NCI-H524 (cell line): ENCODE results near the gene PRSS56.

Experiments used
- DNase-seq, 2 experiments: peaks; one replicate each; lab custom pipeline; 2025; lab: John Stamatoyannopoulos, UW

The PRSS56 gene

DNA sequence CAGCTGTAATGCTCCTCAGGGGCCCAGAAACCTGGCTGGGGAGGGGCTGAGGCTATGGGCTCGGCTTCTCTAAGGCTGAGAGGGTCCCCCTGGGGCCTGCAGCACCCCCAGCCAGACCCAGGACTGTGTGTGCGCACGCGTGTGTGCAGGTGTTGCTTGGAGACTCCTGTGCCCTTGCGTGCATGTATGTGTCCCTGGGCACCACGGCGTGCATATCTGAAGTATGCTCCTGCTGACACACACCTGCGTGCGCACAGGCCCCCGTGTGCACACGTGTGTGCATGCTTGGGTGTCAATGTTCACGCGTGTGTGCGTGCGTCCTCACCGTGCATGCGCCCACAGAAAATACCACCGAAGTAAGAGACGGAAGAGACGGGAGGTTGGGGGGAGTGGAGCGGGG lies 17.7 kb upstream of the PRSS56 start:
- no peak for DNase-seq

DNA sequence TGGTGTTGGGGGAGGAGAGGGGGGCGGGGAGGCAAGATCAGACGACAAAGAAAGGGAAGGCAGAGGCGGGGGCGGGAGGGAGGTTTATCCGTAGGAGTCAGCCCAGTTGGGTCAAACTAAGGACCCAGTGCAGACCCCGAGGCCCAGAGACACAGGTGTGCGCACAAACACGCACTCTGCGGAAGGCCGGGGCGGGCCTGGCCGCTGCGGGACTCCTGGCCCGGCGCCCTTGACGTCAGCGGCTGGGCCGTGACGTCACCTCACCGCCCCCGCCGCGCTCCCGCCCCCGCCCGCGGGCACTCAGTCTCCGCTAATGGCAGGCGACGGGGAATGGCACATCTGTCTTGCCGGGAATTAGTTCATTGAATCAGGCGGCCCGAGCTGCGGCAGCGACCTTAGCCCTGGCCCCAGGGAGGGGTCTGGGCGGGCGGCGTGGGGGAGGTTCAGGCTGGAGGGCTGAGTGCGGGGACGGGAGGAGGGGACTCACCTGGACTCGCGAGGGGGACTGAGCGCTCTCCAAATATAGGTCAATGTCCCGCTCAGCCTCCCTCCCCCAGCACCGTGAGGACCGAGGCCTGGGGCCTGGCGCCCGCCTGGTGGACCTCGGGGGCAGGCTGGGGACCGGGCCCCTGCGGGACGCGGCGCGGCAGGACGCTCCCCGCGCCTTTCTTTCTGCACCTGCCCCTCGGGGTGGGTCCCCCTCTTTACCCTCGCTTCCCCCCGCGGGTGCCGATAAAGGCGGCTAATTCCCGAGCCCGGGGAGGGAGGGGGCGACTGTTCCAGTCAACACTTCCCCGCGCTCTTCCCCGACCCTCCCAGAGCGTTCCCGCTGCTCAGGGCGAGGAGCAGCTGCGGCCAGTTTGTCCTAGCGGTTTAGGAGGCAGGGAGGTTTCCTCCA lies 17.0 kb upstream of the PRSS56 start:
- peak; percentile 14 to 45 for DNase-seq

DNA sequence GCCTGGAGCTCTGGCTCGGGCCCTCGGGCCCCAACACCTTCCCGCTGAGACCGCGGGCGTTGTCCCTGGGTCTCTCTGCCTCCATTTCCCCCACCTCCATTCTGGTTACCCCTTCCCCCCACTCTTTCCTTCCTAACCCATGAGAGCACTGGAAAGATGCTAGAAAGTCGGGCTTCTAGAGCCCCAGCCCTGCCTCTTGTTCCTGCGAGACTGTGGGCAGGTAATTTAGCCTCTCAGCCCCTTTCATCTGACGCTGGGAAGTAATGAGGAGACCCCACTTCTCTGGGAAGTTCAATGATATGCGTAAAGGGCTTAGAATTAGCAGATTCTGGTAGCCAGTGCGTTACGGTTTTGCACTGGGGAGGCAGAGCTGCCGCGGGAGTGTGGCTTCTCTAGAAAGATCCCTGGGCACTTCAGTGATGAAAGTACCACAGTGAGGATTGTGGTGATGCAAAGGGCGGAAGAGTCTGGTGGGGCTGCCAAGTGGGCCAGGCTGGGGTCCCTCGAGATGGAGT lies 16.3 kb upstream of the PRSS56 start:
- DNase-seq: no peak

DNA sequence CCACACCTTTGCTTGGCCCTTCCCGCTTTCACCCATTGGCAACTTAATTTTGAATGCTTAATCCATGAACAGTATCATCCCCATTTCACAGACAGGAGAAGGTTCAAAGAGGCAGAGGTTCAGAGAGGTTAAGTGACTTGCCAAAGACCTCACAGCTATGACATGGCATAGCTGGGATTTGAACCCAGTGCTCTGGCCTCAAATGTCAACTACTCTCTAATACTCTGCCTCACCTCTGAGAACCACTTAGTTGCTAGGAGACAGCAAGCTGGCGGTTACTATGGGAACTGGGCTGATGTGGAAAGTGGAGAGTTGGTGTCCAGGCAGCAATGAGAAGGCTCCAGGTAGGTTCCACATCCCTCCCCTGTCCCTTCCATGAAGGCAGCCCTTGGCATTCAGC lies 15.8 kb upstream of the PRSS56 start:
- peak; percentile 22 to 62 for DNase-seq

DNA sequence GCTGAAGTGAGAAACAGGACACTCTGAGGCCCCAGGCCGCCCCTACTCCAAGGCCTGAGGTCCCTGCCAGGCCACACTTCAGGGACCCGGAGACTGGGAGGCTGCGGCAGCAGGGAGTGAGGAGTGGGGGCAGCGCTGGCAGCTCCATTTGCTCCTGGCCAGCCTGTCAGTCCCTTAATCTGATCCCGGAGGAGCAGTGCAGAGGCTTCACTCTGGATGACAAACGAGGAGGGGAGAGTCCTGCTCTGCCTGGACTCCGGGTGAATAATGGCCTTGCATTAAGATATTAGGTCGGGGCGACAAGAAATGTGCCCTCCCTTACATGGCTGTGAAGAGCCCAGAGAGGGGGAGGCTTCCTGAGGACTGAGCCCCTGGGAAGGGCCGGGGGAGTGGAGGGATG lies 14.3 kb upstream of the PRSS56 start:
- DNase-seq: no peak

DNA sequence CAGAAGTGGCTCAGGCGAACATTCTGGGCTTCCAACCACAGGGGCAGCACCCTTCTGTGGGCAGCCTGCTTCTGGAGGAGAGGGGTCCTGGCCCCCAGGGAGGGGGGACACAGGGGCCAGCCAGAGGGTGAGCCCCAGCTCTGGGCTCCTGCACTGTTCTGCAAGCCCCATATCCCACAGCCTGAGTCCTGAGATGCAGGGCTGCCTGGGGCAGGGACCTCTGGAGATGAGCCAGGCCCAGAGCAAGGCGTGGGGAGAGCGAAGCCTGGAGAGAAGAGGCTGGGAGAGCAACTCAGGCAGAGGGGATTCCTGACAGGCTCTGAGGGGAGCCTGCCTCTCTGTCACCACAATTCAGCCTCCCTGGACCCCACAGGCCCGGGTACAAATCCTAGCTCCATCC lies 13.5 kb upstream of the PRSS56 start:
- DNase-seq: no peak

DNA sequence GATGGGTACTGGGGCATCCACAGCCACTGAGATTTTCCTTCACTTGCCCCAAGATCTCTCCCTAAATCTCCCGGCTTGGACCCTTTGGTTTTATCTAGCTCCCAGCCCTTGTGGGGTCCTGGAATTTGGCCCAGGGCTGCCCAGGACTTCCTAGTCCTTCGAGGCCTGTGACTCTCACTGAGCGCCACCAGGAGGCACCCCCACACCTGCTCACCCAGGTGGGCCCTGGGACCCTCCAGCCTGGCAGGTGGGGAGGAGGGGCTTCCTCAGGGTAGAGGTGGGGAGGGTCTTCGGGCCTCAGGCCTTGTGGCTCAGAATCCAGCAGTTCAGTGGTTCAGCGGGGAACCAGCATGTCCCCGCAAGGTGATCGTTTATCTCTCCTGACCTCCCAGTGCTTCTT lies 11.9 kb upstream of the PRSS56 start:
- no peak for DNase-seq

DNA sequence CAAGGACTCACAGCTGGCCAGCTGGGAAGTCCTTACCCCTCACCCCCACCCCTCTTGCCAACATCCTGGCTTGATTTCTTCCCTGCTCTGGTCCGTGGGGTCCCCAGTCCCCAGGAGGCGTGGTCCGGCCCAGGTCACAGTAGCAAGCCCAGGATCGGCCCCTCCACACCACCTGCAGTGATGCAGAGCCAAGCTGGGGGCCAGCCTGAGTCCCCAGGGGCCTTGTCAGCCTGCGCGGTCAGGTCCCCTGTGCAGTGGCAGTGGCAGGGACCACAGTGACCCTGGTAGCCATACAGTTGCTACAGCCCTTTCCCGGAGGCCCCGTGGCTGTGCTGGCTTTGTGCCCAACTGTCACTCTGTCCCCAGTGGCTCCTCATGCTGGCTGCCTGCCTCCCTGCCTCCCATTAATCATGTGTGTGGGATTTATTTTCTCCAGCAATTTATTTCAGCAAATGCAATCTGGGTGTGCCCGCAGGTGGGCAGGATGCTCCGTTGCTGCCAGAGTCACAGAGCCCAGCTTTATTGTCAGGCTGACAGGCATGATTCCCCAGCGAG lies 8.8 kb upstream of the PRSS56 start:
- no peak for DNase-seq

DNA sequence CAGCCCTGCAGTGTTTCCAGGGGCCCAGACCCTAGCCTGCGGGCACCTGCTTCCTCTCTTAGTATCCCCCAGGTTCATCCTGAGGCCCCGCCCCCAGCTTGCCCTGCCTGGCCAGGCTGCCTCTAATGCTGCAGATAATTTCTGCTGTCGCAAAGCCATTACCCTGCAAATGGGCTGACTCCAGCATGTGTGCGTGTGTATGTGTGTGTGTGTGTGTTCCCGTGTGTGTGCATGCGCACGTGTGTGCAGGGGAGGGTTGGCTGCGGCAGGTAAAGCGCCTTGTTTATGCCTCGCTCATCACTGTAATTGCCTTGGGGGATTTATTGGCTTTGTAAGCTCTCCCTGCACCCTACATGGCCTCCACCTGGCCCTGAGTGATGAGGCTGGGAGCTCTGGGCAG lies 7.6 kb upstream of the PRSS56 start:
- no peak for DNase-seq

DNA sequence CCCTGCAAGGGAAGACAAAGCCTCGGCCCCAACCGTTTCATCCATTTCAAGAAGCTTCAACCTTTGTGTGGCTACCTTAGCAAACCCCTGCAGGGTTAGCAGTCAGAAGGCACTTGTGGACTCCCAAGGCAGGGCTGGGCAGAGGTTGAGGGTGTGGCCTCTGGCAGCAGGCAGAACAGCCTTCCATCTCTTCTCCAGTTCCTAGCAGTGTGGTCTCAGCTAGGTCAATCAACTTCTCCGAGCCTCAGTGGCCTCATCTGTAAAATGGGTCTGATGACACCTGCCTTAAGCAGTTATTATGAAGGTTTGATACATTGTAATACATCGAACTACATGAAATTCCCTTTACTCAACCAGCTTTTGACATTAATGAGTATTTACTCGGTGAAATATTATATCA lies 6.8 kb upstream of the PRSS56 start:
- no peak for DNase-seq

DNA sequence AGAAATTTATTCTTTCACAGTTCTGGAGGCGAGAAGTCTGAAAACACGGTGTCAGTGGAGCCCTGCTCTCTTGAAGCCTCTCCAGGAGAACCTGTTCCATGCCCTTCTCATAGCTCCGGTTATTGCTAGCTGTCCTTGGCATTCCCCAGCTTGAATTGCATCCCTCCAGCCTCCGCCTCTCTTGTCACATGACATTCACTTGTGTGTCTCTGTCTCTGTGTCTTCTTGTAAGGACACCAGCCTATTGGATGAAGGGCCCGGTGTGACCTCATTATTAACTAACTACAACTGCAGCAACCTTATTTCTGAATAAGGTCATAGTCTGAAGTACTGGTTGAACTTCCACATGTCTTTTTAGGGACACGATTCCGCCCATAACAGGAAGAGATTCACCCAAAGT lies 4.5 kb upstream of the PRSS56 start:
- DNase-seq: no peak

DNA sequence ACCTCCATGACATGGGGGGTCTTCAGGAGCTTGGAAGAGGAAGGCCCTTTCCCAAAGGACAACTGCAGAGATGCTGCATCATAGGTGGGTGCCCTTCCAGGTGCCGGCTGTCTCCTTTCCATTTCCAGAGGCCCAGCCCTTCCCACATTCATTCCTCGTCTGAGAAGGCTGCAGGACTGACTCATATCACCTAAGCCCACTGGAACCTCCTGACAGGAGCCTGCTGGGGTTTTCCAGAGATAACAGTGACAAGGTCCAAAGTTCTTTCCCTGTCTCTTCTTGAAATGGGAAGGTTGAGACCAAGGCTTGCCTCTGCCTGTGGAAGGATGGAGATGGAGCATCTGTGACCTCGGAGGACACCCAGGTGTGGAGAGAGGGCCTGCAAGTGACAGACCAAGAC lies 3.6 kb upstream of the PRSS56 start:
- DNase-seq: no peak

DNA sequence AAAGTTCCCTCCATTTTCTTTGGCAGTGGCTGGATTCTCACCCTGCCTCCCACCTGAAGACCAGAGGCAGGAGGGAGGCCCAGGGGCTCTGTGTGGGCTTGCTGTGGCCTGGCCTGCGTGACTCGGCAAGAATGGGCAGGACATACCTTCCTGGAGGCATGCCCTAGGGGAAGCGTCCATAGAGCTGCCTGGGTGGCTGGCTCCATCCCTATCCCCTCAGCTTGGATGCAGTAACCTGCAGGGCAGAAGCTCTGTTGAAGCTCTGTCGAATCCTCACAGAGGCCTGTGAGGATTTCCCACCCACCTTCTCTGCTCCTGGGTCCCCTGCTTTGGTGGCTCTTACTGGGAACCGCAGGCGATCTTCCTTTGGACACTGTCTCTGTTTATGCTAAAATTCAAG lies 1.3 kb upstream of the PRSS56 start:
- DNase-seq: no peak

DNA sequence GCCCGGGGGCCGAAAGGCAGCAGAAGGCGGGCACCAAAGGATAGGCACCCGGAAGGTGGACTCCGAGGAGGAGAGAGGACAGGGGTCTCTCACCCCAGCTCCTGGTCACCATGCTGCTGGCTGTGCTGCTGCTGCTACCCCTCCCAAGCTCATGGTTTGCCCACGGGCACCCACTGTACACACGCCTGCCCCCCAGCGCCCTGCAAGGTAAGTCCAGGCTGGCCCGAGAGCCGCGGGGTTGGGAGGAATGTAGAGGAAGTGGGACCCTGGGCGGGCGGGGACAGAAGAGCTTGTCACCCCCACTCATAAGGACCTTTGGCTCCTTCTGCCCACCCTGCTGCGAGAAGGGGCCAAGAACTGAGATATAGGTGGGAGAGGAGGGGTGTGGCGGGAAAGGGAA lies 301 bp downstream of the PRSS56 start:
- DNase-seq: no peak

DNA sequence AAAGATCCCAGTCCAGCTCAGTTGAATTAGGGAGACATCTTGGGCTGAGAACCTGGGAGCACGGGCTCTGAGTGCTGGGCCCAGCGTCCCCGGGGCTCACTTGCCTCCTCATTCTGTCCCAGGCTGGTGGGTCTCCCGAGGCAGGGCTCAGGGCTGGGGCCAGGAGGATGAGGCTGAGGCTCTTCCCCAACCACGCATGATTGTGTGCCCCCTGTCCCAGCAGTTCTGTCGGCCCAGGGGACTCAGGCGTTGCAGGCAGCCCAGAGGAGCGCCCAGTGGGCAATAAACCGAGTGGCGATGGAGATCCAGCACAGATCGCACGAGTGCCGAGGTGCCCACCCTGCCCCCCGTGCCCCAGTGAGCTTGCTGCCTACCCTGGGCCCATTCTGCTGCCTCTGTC lies 910 bp downstream of the PRSS56 start:
- DNase-seq: no peak

DNA sequence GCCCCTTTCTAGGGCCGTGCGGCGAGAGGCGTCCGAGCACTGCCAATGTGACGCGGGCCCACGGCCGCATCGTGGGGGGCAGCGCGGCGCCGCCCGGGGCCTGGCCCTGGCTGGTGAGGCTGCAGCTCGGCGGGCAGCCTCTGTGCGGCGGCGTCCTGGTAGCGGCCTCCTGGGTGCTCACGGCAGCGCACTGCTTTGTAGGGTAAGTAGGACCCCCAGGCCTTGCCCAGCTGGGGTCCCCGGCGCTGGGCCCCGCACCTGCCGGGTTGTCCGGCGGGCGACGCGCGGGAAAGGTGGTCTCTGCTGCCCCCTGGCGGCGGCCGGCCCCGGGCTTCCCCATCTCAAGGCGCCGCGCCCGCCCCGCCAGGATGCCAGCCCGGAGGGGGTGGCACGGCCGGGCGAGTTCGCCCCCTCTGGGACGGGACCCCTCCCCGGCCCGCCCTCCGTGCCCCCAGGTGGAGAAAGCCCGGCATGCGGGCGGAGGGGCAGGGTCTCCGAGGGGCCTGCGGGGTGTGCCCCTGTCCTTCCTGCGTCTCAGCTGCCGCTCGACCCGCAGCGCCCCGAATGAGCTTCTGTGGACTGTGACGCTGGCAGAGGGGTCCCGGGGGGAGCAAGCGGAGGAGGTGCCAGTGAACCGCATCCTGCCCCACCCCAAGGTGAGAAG lies 1.9 kb downstream of the PRSS56 start:
- peak in 1 of 2 experiments; percentile 24 for DNase-seq

DNA sequence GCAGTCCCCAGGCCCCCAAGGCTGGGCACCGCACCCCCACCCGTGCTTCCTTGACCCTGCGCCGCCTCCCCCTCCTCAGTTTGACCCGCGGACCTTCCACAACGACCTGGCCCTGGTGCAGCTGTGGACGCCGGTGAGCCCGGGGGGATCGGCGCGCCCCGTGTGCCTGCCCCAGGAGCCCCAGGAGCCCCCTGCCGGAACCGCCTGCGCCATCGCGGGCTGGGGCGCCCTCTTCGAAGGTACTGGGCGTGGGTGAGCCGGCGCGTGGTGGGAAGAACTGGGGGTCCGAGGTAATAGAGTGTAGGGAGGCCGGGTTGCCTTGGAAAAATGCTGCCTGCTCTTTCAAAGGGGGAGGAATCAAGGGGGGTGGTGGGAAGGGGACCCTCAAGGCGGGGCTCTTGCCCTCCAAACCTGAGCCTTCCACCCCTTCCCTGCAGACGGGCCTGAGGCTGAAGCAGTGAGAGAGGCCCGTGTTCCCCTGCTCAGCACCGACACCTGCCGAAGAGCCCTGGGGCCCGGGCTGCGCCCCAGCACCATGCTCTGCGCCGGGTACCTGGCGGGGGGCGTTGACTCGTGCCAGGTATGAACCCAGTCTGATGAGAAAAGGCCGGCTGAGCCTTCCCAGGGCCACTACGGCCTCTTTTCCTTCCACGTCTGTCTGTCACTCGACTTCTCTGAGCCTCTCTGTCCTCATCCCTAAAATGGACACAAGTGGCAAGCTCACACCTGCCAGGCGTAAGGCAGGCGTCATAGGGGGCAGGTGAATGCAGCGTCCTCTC lies 2.6 kb downstream of the PRSS56 start:
- no peak for DNase-seq

DNA sequence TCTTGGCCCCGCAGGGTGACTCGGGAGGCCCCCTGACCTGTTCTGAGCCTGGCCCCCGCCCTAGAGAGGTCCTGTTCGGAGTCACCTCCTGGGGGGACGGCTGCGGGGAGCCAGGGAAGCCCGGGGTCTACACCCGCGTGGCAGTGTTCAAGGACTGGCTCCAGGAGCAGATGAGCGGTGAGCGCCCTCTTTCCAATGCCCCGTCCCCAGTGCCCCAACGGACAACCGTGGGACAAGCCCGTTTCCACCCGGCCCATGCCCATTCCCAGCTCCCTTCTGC lies 3.2 kb downstream of the PRSS56 start:
- DNase-seq: no peak

DNA sequence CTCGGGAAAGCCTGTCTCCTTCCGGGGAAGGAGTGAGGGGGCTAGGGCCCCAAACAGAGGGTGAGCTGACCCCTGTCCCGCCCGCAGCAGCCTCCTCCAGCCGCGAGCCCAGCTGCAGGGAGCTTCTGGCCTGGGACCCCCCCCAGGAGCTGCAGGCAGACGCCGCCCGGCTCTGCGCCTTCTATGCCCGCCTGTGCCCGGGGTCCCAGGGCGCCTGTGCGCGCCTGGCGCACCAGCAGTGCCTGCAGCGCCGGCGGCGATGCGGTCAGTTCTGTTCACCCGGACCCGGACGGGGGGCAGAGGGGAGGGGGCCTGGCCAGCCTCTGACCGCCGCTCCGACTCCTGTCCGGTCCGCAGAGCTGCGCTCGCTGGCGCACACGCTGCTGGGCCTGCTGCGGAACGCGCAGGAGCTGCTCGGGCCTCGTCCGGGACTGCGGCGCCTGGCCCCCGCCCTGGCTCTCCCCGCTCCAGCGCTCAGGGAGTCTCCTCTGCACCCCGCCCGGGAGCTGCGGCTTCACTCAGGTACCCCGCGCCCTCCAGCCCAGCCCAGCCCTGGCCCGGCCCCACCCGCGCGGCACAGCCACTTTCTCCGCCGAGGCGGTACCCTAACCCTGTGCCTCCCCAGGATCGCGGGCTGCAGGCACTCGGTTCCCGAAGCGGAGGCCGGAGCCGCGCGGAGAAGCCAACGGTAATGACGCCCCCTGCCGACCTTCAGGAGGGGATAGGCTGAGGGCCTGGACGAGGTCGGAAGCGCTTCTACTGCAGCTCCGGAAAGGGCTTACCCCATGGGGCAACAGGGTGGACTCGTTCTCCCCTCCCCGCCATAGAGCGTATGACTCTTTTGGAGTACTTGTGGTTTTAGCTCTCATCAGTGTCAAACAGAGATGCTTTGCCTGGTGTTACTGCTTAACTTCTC lies 3.8 kb downstream of the PRSS56 start:
- DNase-seq: peak; percentile 25 to 63

DNA sequence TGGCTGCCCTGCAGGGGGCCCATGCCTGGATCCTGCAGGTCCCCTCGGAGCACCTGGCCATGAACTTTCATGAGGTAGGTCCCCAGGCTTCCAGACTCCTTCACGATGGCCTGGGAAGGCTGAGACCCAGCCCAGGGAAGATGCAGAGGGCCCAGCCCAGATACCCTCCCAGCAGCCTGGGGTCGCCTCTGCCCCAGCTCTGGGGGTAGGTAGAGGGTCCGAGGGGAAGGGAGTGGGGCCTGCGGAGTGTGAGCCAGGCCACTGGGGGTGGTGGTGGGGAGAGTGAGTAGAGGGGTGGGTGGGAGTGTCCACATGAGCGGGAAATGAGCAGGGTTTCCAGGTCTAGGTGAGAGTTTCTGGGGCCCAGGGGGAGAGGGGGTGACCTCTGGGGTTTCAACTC lies 4.6 kb downstream of the PRSS56 start:
- no peak for DNase-seq

DNA sequence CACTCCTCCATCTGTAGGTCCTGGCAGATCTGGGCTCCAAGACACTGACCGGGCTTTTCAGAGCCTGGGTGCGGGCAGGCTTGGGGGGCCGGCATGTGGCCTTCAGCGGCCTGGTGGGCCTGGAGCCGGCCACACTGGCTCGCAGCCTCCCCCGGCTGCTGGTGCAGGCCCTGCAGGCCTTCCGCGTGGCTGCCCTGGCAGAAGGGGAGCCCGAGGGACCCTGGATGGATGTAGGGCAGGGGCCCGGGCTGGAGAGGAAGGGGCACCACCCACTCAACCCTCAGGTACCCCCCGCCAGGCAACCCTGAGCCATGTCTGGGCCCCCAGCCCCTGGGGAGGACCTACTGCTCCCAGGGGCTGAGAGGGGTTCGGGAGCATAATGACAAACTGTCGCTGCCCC lies 5.0 kb downstream of the PRSS56 start:
- DNase-seq: peak in 1 of 2 experiments; percentile 29
